Stomach (tissue), 9 donors: ENCODE results near the gene NEDD4L. TPM values are rescaled to one million over a fixed set of nuclear protein-coding genes. Genes with fewer than 3 reads are reported as not detected.

ENCODE experiments used
- DNase-seq, 2 donors: peaks; one replicate each; pipeline versions ENCODE4 v3.0.0 to v3.0.0-alpha.2; 2013 to 2019
- H3K27ac ChIP-seq, 5 donors: fragments of 200-600 bp in 4 of 5; sonication (generic) in 4 of 5; one replicate each; pipeline ENCODE4 v1.5.1; 2013 to 2019; ENCODE audit warnings: mild to moderate bottlenecking in 1 of 5, moderate library complexity in 1 of 5
- H3K27me3 ChIP-seq, 3 donors: fragments of 200-600 bp; sonication (generic); one replicate each; pipeline ENCODE4 v1.5.1; 2017 to 2019; ENCODE audit warnings: mixed run types in 1 of 3
- H3K36me3 ChIP-seq, 4 donors: fragments of 200-600 bp; sonication (generic); 1 replicate in 3 of 4; 2 replicates in 1 of 4; pipeline ENCODE4 v1.5.1; 2016 to 2019
- H3K4me1 ChIP-seq, 4 donors: fragments of 200-600 bp; sonication (generic); one replicate each; pipeline ENCODE4 v1.5.1; 2016 to 2019
- H3K4me3 ChIP-seq, 4 donors: fragments of 200-600 bp; sonication (generic) in 3 of 4; one replicate each; pipeline ENCODE4 v1.5.1; 2016 to 2019; ENCODE audit warnings: mild to moderate bottlenecking in 1 of 4
- H3K9me3 ChIP-seq, 4 donors: fragments of 200-600 bp; sonication (generic); one replicate each; pipeline ENCODE4 v1.5.1; 2016 to 2019
- CTCF ChIP-seq, 7 experiments: fragments of 450-650 bp in 4 of 7; fragments of 200-600 bp in 3 of 7; sonication (generic) in 3 of 7; IDR thresholded peaks; one replicate each; pipeline ENCODE4 v1.5.1; 2016 to 2019; ENCODE audit warnings: antibody characterized with exemption in 7 of 7, control low read depth in 2 of 7, mild to moderate bottlenecking in 1 of 7
- EP300 ChIP-seq: sonication (generic); formaldehyde crosslinking; IDR thresholded peaks from one replicate; pipeline ENCODE4 v1.6.1; 2017; ENCODE audit warnings: antibody characterized with exemption
- POLR2A ChIP-seq, 4 donors: fragments of 450-650 bp; IDR thresholded peaks; one replicate each; pipeline ENCODE4 v1.6.1; 2016; ENCODE audit warnings: antibody characterized with exemption in 4 of 4, control low read depth in 2 of 4, mild to moderate bottlenecking in 1 of 4, moderate library complexity in 1 of 4
- POLR2AphosphoS5 ChIP-seq, 3 donors: sonication (generic); formaldehyde crosslinking; IDR thresholded peaks; one replicate each; pipeline ENCODE4 v1.6.1; 2016; ENCODE audit warnings: antibody characterized with exemption in 3 of 3
- WGBS, 5 donors: extraction: QIAGEN DNeasy Blood & Tissue Kit in 3 of 5; methylation state at CpG; one replicate each; pipeline versions ENCODE4 v1.1.5 to v1.1.7; 2013 to 2018; 5-methylcytosine and 5-hydroxymethylcytosine counted together
- intact Hi-C: fragments of 100-400 bp; cut with DNase I; formaldehyde crosslinking; loops from one replicate; pipeline ENCODE4 v1.15.1; 2023; ENCODE audit warnings: low total_unique reads
- polyA plus RNA-seq, 3 donors: library from polyadenylated mRNA; stranded (reverse); fragments of 200-250 nt; gene quantifications; one replicate each; pipeline ENCODE4 v1.2.3, GENCODE V29; 2013
- total RNA-seq, 5 donors: library from RNA; depleted of rRNA; stranded (reverse); fragments of >200 nt; gene quantifications; one replicate each; pipeline versions ENCODE4 v1.1.0 to v1.2.3, GENCODE V29; 2014 to 2016
- donor health status: healthy with polysubstance abuse.
- donor health status: Bipolar disorder and iron deficiency.
- donor health status: healthy.

The NEDD4L gene
- total and polyA plus RNA-seq, 8 donors = 46.1 to 315 (median 129) TPM

- no peak for TF ChIP-seq POLR2AphosphoS5 (IDR thresholded peaks at IDR 0.05)
- TF ChIP-seq POLR2A (IDR thresholded peaks at IDR 0.05) = no peak
- peak overlapping the region; percentile 30 to 52 (median 36) for H3K27ac ChIP-seq
- H3K4me1 ChIP-seq = peaks cover 15 to 59% (median 35%) of the 10 kb centered on the region in 4 donors
- H3K36me3 ChIP-seq = no peaks in the 10 kb centered on the region
- peak in 1 of 2 donors; percentile 65 for DNase-seq
- no peaks in the 10 kb centered on the region for H3K27me3 ChIP-seq
- 42 to 65% (median 49%) methylated on average over 6 of the region's 6 CpGs for WGBS, 5 donors
- intact Hi-C loops = loop anchor here (10.0 kb wide), 1 partner anchor 138 kb away; no protein-coding TSS in a partner anchor
- no peak overlapping the region for H3K4me3 ChIP-seq
- no peaks in the 10 kb centered on the region for H3K9me3 ChIP-seq
These were observed 142.4 kb downstream of the NEDD4L start for GRCh38 chr18:58186258-58186948.

GRCh38 chr18:58187674-58188073, 143.6 kb downstream of the NEDD4L start:
- peaks cover 14 to 53% (median 34%) of the 10 kb centered on the region in 4 donors for H3K4me1 ChIP-seq
- H3K27me3 ChIP-seq = no peaks in the 10 kb centered on the region
- H3K9me3 ChIP-seq = no peaks in the 10 kb centered on the region
- no peaks in the 10 kb centered on the region for H3K36me3 ChIP-seq
- no peak overlapping the region for H3K4me3 ChIP-seq
- 86 to 90% (median 88%) methylated on average over 6 of the region's 6 CpGs for WGBS, 5 donors
- intact Hi-C loops = loop anchor here (10.0 kb wide), 1 partner anchor 137 kb away; no protein-coding TSS in a partner anchor
- DNase-seq = no peak
- TF ChIP-seq POLR2A (IDR thresholded peaks at IDR 0.05) (no peak), EP300 (no peak), POLR2AphosphoS5 (IDR thresholded peaks at IDR 0.05) (no peak), CTCF (IDR thresholded peaks at IDR 0.05) (no peak)
- no peak overlapping the region for H3K27ac ChIP-seq

GRCh38 chr18:58188996-58189395, 145.0 kb downstream of the NEDD4L start:
- peaks cover 9 to 42% (median 33%) of the 10 kb centered on the region in 4 donors for H3K4me1 ChIP-seq
- intact Hi-C loops = loop anchor here (10.0 kb wide), 1 partner anchor 136 kb away; no protein-coding TSS in a partner anchor

GRCh38 chr18:58190842-58191530, 147.0 kb downstream of the NEDD4L start:
- intact Hi-C loops = no loop called here
- TF ChIP-seq POLR2AphosphoS5 (IDR thresholded peaks at IDR 0.05) (no peak), CTCF (IDR thresholded peaks at IDR 0.05) (no peak), POLR2A (IDR thresholded peaks at IDR 0.05) (no peak), EP300 (no peak)
- no peaks in the 10 kb centered on the region for H3K36me3 ChIP-seq
- no peak for DNase-seq
- peaks cover 0 to 5% (median 0%) of the 10 kb centered on the region in 3 donors for H3K27me3 ChIP-seq
- WGBS, 5 donors = 72 to 84% (median 81%) methylated on average over 5 of the region's 5 CpGs
- H3K27ac ChIP-seq = no peak overlapping the region
- H3K4me1 ChIP-seq = peaks cover 23 to 48% (median 37%) of the 10 kb centered on the region in 4 donors
- H3K4me3 ChIP-seq = no peak overlapping the region
- H3K9me3 ChIP-seq = no peaks in the 10 kb centered on the region

More at GRCh38 chr18:58188996-58189395, 145.0 kb downstream of the NEDD4L start:
- Histone ChIP-seq H3K27ac (peak overlapping the region in 3 of 5 donors; percentile 9 to 53 (median 9)), H3K4me3 (no peak overlapping the region), H3K9me3 (no peaks in the 10 kb centered on the region), H3K27me3 (no peaks in the 10 kb centered on the region), H3K36me3 (no peaks in the 10 kb centered on the region)
- no peak for DNase-seq
- WGBS, 5 donors = 59 to 79% (median 62%) methylated on average over 5 of the region's 5 CpGs
- TF ChIP-seq EP300 (no peak), POLR2AphosphoS5 (IDR thresholded peaks at IDR 0.05) (no peak), POLR2A (IDR thresholded peaks at IDR 0.05) (no peak), CTCF (IDR thresholded peaks at IDR 0.05) (no peak)
